ENCODE measurements around the gene NSDHL. TPM values are rescaled to one million over a fixed set of nuclear protein-coding genes. Genes with fewer than 3 reads are reported as not detected.

The NSDHL gene
- total and polyA plus RNA-seq, 9 donors, result 5.0 to 48.6 (median 12.3) TPM

GRCh38 chrX:152869972-152870371, 39.1 kb downstream of the NSDHL start:
- no peak for TF ChIP-seq POLR2A (IDR thresholded peaks at IDR 0.05)
- no peak for TF ChIP-seq EP300 (IDR thresholded peaks at IDR 0.05)
- no peak for TF ChIP-seq CTCF (IDR thresholded peaks at IDR 0.05)
- Histone ChIP-seq H3K4me3 (no peak overlapping the region), H3K27me3 (no peaks in the 10 kb centered on the region), H3K36me3 (no peaks in the 10 kb centered on the region), H3K9me3 (no peaks in the 10 kb centered on the region), H3K4me1 (ENCODE audit: insufficient read depth) (no peaks in the 10 kb centered on the region), H3K27ac (no peak overlapping the region)
- intact Hi-C loops (cut with DNase I), result no loop called here
- no peak for DNase-seq
- 74 to 84% (median 75%) methylated on average over 7 of the region's 7 CpGs for WGBS, 3 donors

GRCh38 chrX:152871260-152871659, 40.4 kb downstream of the NSDHL start:
- H3K4me3 ChIP-seq, result no peak overlapping the region
- TF ChIP-seq POLR2A (IDR thresholded peaks at IDR 0.05) (no peak), CTCF (IDR thresholded peaks at IDR 0.05) (no peak), EP300 (IDR thresholded peaks at IDR 0.05) (no peak)
- H3K27ac ChIP-seq, result no peak overlapping the region
- H3K9me3 ChIP-seq, result no peaks in the 10 kb centered on the region
- WGBS, 3 donors, result 76 to 82% (median 78%) methylated on average over 9 of the region's 9 CpGs
- DNase-seq, result no peak
- H3K36me3 ChIP-seq, result no peaks in the 10 kb centered on the region
- intact Hi-C loops (cut with DNase I), result no loop called here
- no peaks in the 10 kb centered on the region for H3K4me1 ChIP-seq (ENCODE audit: insufficient read depth)
- H3K27me3 ChIP-seq, result no peaks in the 10 kb centered on the region

GRCh38 chrX:152872522-152872921, 41.7 kb downstream of the NSDHL start:
- no peaks in the 10 kb centered on the region for H3K27me3 ChIP-seq
- 35 to 59% (median 46%) methylated on average over 2 of the region's 2 CpGs for WGBS, 3 donors
- intact Hi-C loops (cut with DNase I), result no loop called here

GRCh38 chrX:152873361-152873760, 42.5 kb downstream of the NSDHL start:
- no peak overlapping the region for H3K27ac ChIP-seq
- no peak for DNase-seq
- H3K9me3 ChIP-seq, result no peaks in the 10 kb centered on the region
- TF ChIP-seq POLR2A (IDR thresholded peaks at IDR 0.05) (no peak), CTCF (IDR thresholded peaks at IDR 0.05) (no peak), EP300 (IDR thresholded peaks at IDR 0.05) (no peak)
- no peak overlapping the region for H3K4me3 ChIP-seq
- no peaks in the 10 kb centered on the region for H3K4me1 ChIP-seq (ENCODE audit: insufficient read depth)
- WGBS, 3 donors, result 63 to 75% (median 72%) methylated on average over 2 of the region's 2 CpGs
- no peaks in the 10 kb centered on the region for H3K27me3 ChIP-seq
- H3K36me3 ChIP-seq, result no peaks in the 10 kb centered on the region
- intact Hi-C loops (cut with DNase I), result no loop called here

More at GRCh38 chrX:152872522-152872921, 41.7 kb downstream of the NSDHL start:
- no peak for DNase-seq
- H3K4me3 ChIP-seq, result no peak overlapping the region
- no peaks in the 10 kb centered on the region for H3K36me3 ChIP-seq
- TF ChIP-seq EP300 (IDR thresholded peaks at IDR 0.05) (no peak), CTCF (IDR thresholded peaks at IDR 0.05) (no peak), POLR2A (IDR thresholded peaks at IDR 0.05) (no peak)
- no peaks in the 10 kb centered on the region for H3K4me1 ChIP-seq (ENCODE audit: insufficient read depth)
- no peaks in the 10 kb centered on the region for H3K9me3 ChIP-seq
- H3K27ac ChIP-seq, result no peak overlapping the region

Measured in ovary (tissue), 9 donors.